Measurements from ENCODE around the gene SH3BP4. TPM values are rescaled to one million over a fixed set of nuclear protein-coding genes. Genes with fewer than 3 reads are reported as not detected.

Gene SH3BP4
- total RNA-seq, 1 donor from 2014 or later, result 67.6 TPM

- no peak overlapping the region for H3K4me3 ChIP-seq (ENCODE audit: low read depth, low read length)
- TF ChIP-seq CTCF (conservative IDR thresholded peaks at IDR 0.05; ENCODE audit: low read depth, low read length), result no peak
- no peak for DNase-seq (ENCODE audit: low read depth)
Observed at GRCh38 chr2:235049719-235050118, 97.9 kb downstream of the SH3BP4 start.

DNA sequence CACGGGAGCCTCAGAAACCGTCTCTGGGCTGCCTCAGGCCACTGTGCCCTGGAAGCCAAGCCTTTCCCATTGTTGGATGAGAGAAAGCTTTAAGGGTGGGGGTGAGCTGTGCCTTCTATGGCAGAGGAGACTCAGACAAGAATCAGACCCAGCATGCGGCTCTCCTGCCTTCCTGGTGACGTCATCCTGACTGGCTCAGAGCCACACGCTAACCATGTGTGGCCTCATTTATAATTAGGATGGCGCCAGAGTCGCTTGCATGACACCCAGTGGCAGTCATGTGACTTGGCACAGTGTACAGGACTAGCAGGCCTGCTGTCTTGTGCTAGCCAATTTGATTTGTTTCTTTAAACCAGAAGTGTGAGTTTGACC is 99.1 kb downstream of the SH3BP4 start:
- DNase-seq (ENCODE audit: low read depth), result peak; percentile 46
- H3K4me3 ChIP-seq (ENCODE audit: low read depth, low read length), result no peak overlapping the region
- peak; percentile 27 for TF ChIP-seq CTCF (conservative IDR thresholded peaks at IDR 0.05; ENCODE audit: low read depth, low read length)

DNA sequence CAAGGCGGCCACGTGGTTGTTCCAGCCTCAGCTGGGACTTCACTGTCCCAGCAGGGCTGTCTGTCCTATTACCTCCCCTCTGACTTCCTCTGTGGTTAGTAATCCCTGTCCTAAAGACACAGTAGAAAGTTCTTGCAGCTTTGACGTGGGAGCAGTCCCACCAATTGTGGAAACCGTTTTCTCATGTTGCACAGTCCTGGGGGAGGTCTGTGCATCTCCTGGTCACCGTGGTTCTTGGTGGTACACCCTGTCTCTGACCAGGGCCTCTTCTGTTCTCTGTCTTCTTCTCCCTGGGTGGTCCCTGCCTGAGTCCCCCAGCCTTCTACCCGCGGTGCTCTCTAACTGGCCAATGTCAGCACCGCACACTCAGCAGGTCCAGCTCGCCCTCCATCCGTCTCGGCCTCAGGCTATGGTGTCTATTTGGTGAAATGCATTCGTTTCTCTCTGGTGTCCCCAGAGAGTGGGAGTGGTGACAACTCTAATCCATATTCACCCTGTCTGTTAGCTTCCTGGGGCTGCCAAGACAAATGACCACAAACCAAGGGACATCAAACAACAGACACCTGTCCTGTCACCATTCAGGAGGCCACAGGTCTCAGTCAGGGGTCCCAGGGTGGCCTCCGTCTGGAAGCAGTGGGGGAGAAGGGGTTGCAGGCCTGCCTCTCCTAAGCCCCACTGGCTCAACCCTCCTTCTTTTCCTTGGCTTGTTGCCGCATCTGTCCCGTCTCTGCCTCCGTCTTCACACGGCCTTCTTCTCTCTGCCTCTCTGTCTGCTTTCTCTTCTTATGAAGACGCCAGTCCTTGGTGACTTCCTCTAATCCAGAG is 99.8 kb downstream of the SH3BP4 start:
- no peak for DNase-seq (ENCODE audit: low read depth)
- no peak for TF ChIP-seq CTCF (conservative IDR thresholded peaks at IDR 0.05; ENCODE audit: low read depth, low read length)

GRCh38 chr2:235052514-235053354 is 100.9 kb downstream of the SH3BP4 start:
- DNase-seq (ENCODE audit: low read depth), result no peak
- no peak for TF ChIP-seq CTCF (conservative IDR thresholded peaks at IDR 0.05; ENCODE audit: low read depth, low read length)
- H3K4me3 ChIP-seq (ENCODE audit: low read depth, low read length), result no peak overlapping the region

More for the DNA sequence above, 99.8 kb downstream of the SH3BP4 start:
- no peak overlapping the region for H3K4me3 ChIP-seq (ENCODE audit: low read depth, low read length)

- TF ChIP-seq CTCF (conservative IDR thresholded peaks at IDR 0.05; ENCODE audit: low read depth, low read length), result no peak
- DNase-seq (ENCODE audit: low read depth), result no peak
- H3K4me3 ChIP-seq (ENCODE audit: low read depth, low read length), result no peak overlapping the region
Observed at GRCh38 chr2:235053651-235054050, 101.8 kb downstream of the SH3BP4 start.

DNA sequence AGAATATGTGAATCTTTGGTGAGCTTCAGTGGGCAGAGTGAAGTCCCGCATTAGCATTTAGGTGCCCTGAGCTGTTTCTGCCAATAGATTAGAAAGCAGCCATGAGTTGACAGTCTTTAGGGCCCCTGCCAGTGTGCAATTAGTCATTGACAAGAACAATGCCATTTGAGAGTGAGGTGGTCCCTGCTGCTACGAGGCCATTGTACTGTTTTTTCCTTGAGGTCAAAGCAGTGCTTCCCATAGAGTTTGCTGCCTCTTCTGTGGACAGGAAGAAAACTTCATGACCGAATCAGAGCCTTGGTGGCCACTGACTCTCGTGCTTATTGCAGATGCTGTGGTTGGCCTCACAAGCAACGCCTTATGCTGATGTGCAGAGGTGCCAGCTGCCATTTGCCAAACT is 102.7 kb downstream of the SH3BP4 start:
- DNase-seq (ENCODE audit: low read depth), result no peak
- TF ChIP-seq CTCF (conservative IDR thresholded peaks at IDR 0.05; ENCODE audit: low read depth, low read length), result no peak

More for the DNA sequence above, 102.7 kb downstream of the SH3BP4 start:
- no peak overlapping the region for H3K4me3 ChIP-seq (ENCODE audit: low read depth, low read length)

All from epithelial cell of proximal tubule (primary cell).